COLO668 (cell line): ENCODE data around the gene RPL12.

Source experiments
- DNase-seq: peaks from one replicate; lab custom pipeline; 2025; ENCODE audit not compliant: unreplicated experiment; lab: John Stamatoyannopoulos, UW

Gene RPL12

DNA sequence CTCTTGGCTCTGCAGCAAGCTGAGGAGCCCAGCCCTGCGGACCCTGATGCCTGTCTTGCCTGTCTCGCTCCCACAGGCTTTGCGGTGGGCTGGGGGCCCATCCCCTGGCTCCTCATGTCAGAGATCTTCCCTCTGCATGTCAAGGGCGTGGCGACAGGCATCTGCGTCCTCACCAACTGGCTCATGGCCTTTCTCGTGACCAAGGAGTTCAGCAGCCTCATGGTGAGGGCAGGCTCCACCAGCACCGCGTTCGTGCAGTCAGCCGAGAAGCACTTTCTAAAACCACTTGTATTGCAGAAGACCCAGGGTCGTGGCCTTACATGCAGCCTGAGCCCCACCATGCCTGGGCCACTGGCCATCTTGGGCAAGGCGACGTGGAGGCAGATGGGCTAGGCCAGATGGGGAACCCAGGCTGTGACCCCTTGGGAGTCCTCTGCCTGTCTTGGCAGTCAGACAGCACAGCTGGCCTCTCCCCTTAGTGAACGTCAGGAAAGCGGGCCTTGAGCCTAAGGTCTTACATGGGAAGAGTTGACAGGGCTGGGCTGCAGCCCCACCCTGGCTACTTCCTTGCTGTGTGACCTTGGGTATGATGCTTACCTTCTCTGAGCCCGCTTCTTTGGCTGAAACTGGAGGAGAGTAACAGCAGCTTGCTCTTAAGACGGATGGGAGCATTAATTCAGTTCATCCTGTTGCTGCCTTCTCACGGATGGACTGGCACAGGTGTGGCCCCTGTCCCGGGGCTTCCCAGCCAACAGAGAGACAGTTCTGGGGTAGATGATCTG is 45.7 kb downstream of the RPL12 start:
- no peak for DNase-seq

DNA sequence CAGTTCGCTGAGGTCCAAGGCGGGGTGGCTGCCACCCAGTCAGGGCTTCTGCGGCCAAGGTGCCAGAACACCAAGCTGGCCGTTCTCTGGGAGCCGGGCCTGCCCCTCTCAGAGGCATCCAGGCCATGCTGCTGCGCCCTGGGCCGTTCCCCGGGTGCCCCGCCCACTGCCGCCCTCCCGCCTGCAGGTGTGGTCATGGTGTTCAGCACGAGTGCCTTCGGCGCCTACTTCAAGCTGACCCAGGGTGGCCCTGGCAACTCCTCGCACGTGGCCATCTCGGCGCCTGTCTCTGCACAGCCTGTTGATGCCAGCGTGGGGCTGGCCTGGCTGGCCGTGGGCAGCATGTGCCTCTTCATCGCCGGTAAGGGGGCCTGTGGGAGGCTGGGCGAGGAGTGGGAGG is 46.6 kb downstream of the RPL12 start:
- no peak for DNase-seq

DNA sequence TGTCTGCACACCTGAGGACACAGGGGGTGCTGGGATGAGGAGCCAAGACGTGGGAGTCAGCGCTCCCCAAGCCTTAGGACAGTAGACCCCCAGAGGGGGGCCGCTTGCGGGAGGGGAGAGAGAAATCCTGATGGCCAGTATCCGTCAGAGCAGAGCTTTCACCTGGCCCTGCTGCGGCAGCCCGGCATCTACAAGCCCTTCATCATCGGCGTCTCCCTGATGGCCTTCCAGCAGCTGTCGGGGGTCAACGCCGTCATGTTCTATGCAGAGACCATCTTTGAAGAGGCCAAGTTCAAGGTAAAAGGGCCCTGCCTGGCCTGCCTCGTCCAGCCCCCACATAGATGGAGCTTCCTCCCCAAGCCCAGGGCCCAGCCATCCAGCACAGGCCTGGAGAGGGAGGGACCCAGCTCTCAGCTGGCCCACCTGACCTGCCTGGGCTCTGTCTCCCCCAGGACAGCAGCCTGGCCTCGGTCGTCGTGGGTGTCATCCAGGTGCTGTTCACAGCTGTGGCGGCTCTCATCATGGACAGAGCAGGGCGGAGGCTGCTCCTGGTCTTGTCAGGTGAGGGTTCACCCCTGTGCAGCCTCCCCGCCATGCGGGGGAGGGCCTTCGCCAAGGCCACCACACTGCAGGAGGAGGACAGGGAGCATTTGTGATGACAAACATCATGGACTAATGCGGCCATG is 47.6 kb downstream of the RPL12 start:
- DNase-seq: no peak

DNA sequence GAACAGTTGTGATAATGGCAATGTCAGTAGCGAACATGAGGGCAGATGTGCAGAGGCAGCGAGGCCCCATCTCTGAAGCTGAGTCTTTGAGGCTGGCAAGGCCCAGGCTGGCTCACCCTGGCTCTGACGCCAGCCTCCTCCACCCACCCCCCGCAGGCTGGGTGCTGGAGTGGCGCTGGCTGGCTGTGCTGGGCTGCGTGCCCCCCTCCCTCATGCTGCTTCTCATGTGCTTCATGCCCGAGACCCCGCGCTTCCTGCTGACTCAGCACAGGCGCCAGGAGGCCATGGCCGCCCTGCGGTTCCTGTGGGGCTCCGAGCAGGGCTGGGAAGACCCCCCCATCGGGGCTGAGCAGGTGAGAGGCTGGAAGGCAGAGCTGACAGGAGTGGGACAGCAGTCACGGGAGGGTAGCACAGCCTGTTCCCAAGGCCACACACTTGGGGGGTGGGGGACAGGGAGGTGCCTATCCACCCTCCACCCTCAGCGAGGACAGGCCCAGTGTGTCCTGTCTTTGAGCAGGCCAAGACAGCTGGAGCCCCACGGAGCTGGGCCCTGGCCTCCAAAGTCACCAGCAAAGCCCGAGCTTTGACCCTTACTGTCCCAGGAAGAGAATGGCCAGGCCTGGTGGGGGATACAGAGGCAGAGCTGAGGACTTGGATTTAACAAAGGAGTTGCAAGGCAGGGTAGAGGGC is 48.7 kb downstream of the RPL12 start:
- no peak for DNase-seq

DNA sequence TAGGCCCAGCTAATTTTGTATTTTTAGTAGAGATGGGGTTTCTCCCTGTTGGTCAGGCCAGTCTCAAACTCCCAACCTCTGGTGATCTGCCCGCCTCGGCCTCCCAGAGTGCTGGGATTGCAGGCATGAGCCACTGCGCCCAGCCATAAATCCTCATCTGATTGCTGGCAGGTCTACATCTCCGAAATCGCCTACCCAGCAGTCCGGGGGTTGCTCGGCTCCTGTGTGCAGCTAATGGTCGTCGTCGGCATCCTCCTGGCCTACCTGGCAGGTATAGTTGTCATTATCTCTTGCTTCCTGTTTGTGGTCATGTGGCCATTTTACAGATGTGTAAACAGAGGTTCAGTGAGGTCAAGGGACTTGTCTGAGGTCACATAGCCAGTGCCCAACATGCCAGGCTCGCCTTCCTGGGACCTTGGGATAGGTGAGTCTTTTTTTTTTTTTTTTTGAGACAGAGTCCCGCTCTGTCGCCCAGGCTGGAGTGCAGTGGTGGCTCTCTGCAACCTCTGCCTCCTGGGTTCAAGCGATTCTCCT is 51.4 kb downstream of the RPL12 start:
- no peak for DNase-seq

DNA sequence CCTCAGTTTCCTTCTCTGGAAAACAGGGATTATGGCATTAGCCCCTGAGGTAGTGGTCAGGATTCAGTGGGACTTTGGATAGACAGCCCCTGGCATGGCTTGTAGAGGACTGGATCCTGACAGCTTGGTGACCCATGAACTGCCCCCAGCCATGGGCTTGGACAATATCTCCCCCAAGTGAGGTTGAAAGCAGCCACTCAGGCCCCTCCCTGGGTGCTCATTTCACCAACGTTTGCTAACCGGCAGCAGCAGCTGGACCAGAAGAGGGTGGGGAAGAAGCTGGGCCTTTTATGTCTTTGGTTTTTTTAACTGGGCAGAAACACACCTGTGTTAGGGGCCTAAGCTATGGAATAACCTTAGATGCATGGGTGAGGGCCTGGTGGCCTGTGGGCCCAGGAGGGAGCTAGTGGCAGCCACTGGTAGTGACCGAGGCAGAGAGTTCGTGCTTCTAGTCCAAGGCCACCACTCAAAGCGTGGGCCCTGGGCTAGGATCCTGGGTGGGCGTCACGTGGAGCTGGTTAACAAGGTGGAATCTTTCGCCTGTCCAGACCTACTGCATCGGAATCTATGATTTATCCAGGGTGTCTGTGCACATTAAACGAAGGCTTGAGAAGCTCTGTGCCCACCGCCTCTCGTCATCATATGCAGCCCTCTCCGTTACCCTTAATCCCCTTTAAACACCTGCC is 52.3 kb downstream of the RPL12 start:
- no peak for DNase-seq

DNA sequence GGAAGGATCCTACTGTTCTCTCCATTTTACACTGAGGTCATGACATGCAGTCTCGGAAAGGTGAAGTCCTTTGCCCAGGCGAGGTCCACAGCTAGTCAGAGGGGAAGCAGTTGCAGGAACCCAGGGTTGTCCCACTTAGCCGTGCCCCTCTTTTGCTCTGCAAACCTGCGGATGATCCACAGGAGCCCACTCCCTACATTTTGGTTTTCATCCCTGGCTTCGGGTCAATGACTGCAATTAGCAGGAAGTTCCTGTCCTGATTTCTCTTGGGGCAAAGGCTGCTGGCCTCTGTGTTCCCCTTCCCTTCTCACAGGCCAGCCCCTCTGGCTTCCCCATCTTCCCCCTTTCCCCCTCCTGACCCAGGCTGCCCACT is 52.9 kb downstream of the RPL12 start:
- no peak for DNase-seq
